B cell (primary cell): ENCODE measurements around the gene UBE3C. TPM values are rescaled to one million over a fixed set of nuclear protein-coding genes. Genes with fewer than 3 reads are reported as not detected.

Source experiments
- ATAC-seq: fragments of 200-7000 bp; cut with Tn5 transposase; one replicate; pipeline ENCODE4 v1.10.0; 2021; ENCODE audit warnings: low read depth, mild to moderate bottlenecking, moderate number of reproducible peaks, moderate library complexity
- CTCF ChIA-PET: fragments of 350-600 bp; sonication (Branson Sonifier 250); formaldehyde crosslinking; loops from one replicate; lab custom pipeline; 2021; ENCODE audit warnings: antibody characterized with exemption, inconsistent platforms; lab: Charles Lee
- POLR2A ChIA-PET: fragments of 350-600 bp; sonication (Branson Sonifier 250); formaldehyde crosslinking; loops from one replicate; lab custom pipeline; 2021; ENCODE audit warnings: antibody characterized with exemption; lab: Charles Lee
- DNase-seq: peaks from one replicate; pipeline ENCODE4 v3.0.0; 2013
- H2AFZ ChIP-seq: 2 replicates; pipeline ENCODE4 v1.6.1; 2012; ENCODE audit warnings: mild to moderate bottlenecking, low read depth, low read length; ENCODE audit not compliant: insufficient read depth, poor library complexity, severe bottlenecking
- H3K27ac ChIP-seq, 2 donors: 1 replicate in 1 of 2; 2 replicates in 1 of 2; pipeline ENCODE4 v1.5.1; 2012 to 2013; ENCODE audit warnings: low read length in 2 of 2, mild to moderate bottlenecking in 2 of 2, moderate library complexity in 1 of 2
- H3K27me3 ChIP-seq, 4 experiments: fragments of 200-600 bp in 1 of 4; sonication (generic) in 1 of 4; replicated peaks in 1 of 4; 1 replicate in 2 of 4; 2 replicates in 2 of 4; pipeline versions ENCODE4 v1.6.1 to v1.7.0; 2013 to 2016; ENCODE audit warnings: low read length in 3 of 4, mild to moderate bottlenecking in 2 of 4, mixed read lengths in 1 of 4, moderate library complexity in 1 of 4; ENCODE audit not compliant: insufficient read depth in 4 of 4, control insufficient read depth in 3 of 4; ENCODE audit errors: control extremely low read depth in 1 of 4
- H3K36me3 ChIP-seq, 2 experiments: replicated peaks in 1 of 2; 1 replicate in 1 of 2; 2 replicates in 1 of 2; pipeline versions ENCODE4 v1.6.1 to v1.7.1; 2013; ENCODE audit warnings: low read length in 1 of 2; ENCODE audit not compliant: insufficient read depth in 2 of 2, control insufficient read depth in 1 of 2; ENCODE audit errors: control extremely low read depth in 1 of 2, extremely low read depth in 1 of 2
- H3K4me1 ChIP-seq, 2 donors: fragments of 200-600 bp in 1 of 2; sonication (generic) in 1 of 2; 1 replicate in 1 of 2; 2 replicates in 1 of 2; pipeline versions ENCODE4 v1.5.1 to v1.6.1; 2013 to 2017; ENCODE audit warnings: low read length in 2 of 2; ENCODE audit not compliant: control insufficient read depth in 2 of 2, insufficient read depth in 2 of 2
- H3K4me2 ChIP-seq: replicated peaks from 2 replicates; pipeline ENCODE3; 2012; ENCODE audit warnings: mild to moderate bottlenecking, low read depth, low read length; ENCODE audit not compliant: poor library complexity, severe bottlenecking
- H3K4me3 ChIP-seq, 5 experiments: fragments of 200-600 bp in 1 of 5; sonication (generic) in 1 of 5; 1 replicate in 3 of 5; 2 replicates in 2 of 5; pipeline versions ENCODE4 v1.5.1 to v1.7.0; 2011 to 2016; ENCODE audit warnings: low read length in 4 of 5, mild to moderate bottlenecking in 4 of 5, low read depth in 2 of 5, control low read depth in 1 of 5, moderate library complexity in 1 of 5; ENCODE audit not compliant: insufficient read depth in 1 of 5; ENCODE audit errors: control extremely low read depth in 1 of 5, extremely low read depth in 1 of 5
- H3K79me2 ChIP-seq: fragments of 200-600 bp; sonication (generic); one replicate; pipeline ENCODE4 v1.6.0; 2016; ENCODE audit warnings: low read length; ENCODE audit not compliant: control insufficient read depth, insufficient read depth
- H3K9ac ChIP-seq: fragments of 200-600 bp; sonication (generic); 2 replicates; pipeline ENCODE4 v1.6.1; 2017; ENCODE audit warnings: mild to moderate bottlenecking, low read length, moderate library complexity
- H3K9me3 ChIP-seq, 3 donors: one replicate each; pipeline versions ENCODE4 v1.6.1 to v1.7.1; 2013; ENCODE audit warnings: low read length in 2 of 3; ENCODE audit not compliant: control insufficient read depth in 2 of 3, insufficient read depth in 1 of 3; ENCODE audit errors: control extremely low read depth in 1 of 3
- H4K20me1 ChIP-seq: 2 replicates; pipeline ENCODE4 v1.6.0; 2012; ENCODE audit warnings: mild to moderate bottlenecking, low read length; ENCODE audit not compliant: insufficient read depth, control insufficient read depth, poor library complexity, severe bottlenecking
- H3K27ac Mint-ChIP-seq: one replicate; pipeline ENCODE4 v1.8.0; 2021; ENCODE audit warnings: mixed read lengths
- H3K27me3 Mint-ChIP-seq: one replicate; pipeline ENCODE4 v1.8.0; 2021; ENCODE audit warnings: mixed read lengths
- H3K4me1 Mint-ChIP-seq: one replicate; pipeline ENCODE4 v1.8.0; 2021; ENCODE audit warnings: mixed read lengths
- H3K4me3 Mint-ChIP-seq: one replicate; pipeline ENCODE4 v1.8.0; 2021; ENCODE audit warnings: mixed read lengths
- H3K9me3 Mint-ChIP-seq: one replicate; pipeline ENCODE4 v1.8.0; 2022; ENCODE audit warnings: mixed read lengths; ENCODE audit not compliant: insufficient read depth
- EZH2 ChIP-seq: IDR thresholded peaks from 2 replicates; pipeline ENCODE4 v1.6.1; 2012; ENCODE audit warnings: borderline replicate concordance, low read depth, mild to moderate bottlenecking, moderate library complexity, low read length; ENCODE audit not compliant: insufficient read depth, poor library complexity, severe bottlenecking
- WGBS: methylation state at CpG from one replicate; pipeline ENCODE4 v1.1.5; 2013; ENCODE audit warnings: missing lambda C conversion rate; ENCODE audit not compliant: insufficient coverage; 5-methylcytosine and 5-hydroxymethylcytosine counted together
- intact Hi-C: fragments of 100-400 bp; cut with micrococcal nuclease; formaldehyde crosslinking; loops from one replicate; pipeline ENCODE4 v1.10.0; 2022
- polyA plus RNA-seq: library from polyadenylated mRNA; depleted of rRNA; stranded (reverse); fragments of >200 nt; gene quantifications from 2 replicates; pipeline ENCODE4 v1.2.3, GENCODE V29; 2012
- total RNA-seq, 2 donors: library from RNA; stranded (reverse); fragments of 120-200 nt in 1 of 2; gene quantifications; 1 replicate in 1 of 2; 2 replicates in 1 of 2; pipeline versions ENCODE4 v1.2.3 to v1.2.4, GENCODE V29; 2013 to 2022
- TF ChIP-seq, protein P1 (sequence below): fragments of 200-600 bp; IDR thresholded peaks from one replicate; pipeline ENCODE4 v1.8.0; 2022; ENCODE audit warnings: antibody characterized with exemption, mild to moderate bottlenecking

Gene UBE3C
- total and polyA plus RNA-seq, 2 donors (not counting 1 experiment from before 2014, with no cell fraction given): 17.8 to 66.5 TPM

DNA sequence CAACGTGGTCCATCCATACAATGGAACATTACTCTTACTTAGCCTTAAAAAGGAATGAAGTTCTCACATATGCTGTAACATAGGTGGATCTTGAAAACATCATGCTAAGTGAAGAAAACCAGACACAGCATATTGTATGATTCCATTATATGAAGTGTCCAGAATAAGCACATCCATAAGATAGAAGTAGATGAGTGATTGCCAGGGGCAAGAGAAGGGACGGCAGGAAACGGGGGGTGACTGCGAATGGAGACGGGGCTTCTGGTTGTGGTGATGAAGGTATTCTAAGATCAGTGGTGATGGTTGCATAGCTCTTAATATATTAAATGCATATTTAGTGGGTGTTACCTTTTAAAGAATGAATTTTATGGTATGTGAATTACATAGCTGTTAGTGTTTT is 29.8 kb downstream of the UBE3C start:
- H3K9me3 ChIP-seq: peaks cover 0 to 9% (median 4%) of the 10 kb centered on the region in 3 donors
- H4K20me1 ChIP-seq: peaks cover 10% of the 10 kb centered on the region
- Mint-ChIP-seq H3K9me3 (peaks cover 4% of the 10 kb centered on the region), H3K27ac (no peak overlapping the region), H3K4me3 (no peak overlapping the region), H3K27me3 (no peaks in the 10 kb centered on the region), H3K4me1 (no peaks in the 10 kb centered on the region)
- ChIA-PET POLR2A (no interaction called here), CTCF (no interaction called here)
- TF ChIP-seq, protein P1, sequence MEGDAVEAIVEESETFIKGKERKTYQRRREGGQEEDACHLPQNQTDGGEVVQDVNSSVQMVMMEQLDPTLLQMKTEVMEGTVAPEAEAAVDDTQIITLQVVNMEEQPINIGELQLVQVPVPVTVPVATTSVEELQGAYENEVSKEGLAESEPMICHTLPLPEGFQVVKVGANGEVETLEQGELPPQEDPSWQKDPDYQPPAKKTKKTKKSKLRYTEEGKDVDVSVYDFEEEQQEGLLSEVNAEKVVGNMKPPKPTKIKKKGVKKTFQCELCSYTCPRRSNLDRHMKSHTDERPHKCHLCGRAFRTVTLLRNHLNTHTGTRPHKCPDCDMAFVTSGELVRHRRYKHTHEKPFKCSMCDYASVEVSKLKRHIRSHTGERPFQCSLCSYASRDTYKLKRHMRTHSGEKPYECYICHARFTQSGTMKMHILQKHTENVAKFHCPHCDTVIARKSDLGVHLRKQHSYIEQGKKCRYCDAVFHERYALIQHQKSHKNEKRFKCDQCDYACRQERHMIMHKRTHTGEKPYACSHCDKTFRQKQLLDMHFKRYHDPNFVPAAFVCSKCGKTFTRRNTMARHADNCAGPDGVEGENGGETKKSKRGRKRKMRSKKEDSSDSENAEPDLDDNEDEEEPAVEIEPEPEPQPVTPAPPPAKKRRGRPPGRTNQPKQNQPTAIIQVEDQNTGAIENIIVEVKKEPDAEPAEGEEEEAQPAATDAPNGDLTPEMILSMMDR: no peak
- no peak for TF ChIP-seq EZH2
- H3K36me3 ChIP-seq: peaks cover 19 to 63% of the 10 kb centered on the region in 2 experiments
- no peak overlapping the region for H2AFZ ChIP-seq
- no peaks in the 10 kb centered on the region for H3K4me1 ChIP-seq
- H3K4me3 ChIP-seq: no peak overlapping the region
- H3K9ac ChIP-seq: no peak overlapping the region
- H3K4me2 ChIP-seq: no peak overlapping the region
- ATAC-seq (no peak), DNase-seq (no peak)
- H3K27ac ChIP-seq: no peak overlapping the region
- intact Hi-C loops: no loop called here
- 100% methylated on average over 2 of the region's 5 CpGs for WGBS
- peaks cover 47% of the 10 kb centered on the region for H3K79me2 ChIP-seq
- no peaks in the 10 kb centered on the region for H3K27me3 ChIP-seq

DNA sequence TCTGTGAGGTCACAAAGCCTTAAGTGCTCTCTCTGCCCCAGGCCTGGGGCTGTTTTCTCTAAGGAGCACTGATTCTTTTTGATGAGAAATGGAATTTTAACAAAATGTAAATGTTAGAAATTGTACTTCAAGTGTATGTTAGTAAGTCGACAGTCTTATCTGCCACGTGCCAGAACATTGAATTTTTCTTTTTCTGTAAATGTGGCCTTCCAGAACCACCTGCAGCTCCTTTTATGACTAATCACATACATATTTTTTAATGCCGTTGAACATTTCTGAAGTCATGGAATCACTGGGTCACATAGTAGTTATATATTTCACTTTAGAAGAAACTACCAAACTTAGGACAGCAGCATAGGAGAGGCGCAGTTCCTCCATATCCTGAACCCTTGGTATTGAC is 38.0 kb downstream of the UBE3C start:
- no peak overlapping the region for H3K27ac ChIP-seq
- no peaks in the 10 kb centered on the region for H3K4me1 ChIP-seq
- H4K20me1 ChIP-seq: no peaks in the 10 kb centered on the region
- no peak overlapping the region for H3K9ac ChIP-seq
- no peak overlapping the region for H3K4me3 Mint-ChIP-seq
- no peaks in the 10 kb centered on the region for H3K27me3 Mint-ChIP-seq
- no peak overlapping the region for H3K4me2 ChIP-seq
- ATAC-seq (no peak), DNase-seq (no peak)
- H3K79me2 ChIP-seq: peaks cover 8% of the 10 kb centered on the region
- POLR2A ChIA-PET: no interaction called here
- TF ChIP-seq, protein P1: no peak
- no peak for TF ChIP-seq EZH2
- CTCF ChIA-PET: no interaction called here
- no peak overlapping the region for H2AFZ ChIP-seq
- no peaks in the 10 kb centered on the region for H3K27me3 ChIP-seq
- H3K4me1 Mint-ChIP-seq: no peaks in the 10 kb centered on the region
- H3K4me3 ChIP-seq: no peak overlapping the region
- H3K27ac Mint-ChIP-seq: no peak overlapping the region
- no peaks in the 10 kb centered on the region for H3K9me3 Mint-ChIP-seq
- H3K9me3 ChIP-seq: no peaks in the 10 kb centered on the region
- intact Hi-C loops: no loop called here
- no CpG with 5 or more reads among the region's 4 CpGs for WGBS
- H3K36me3 ChIP-seq: peaks cover 5 to 78% of the 10 kb centered on the region in 2 experiments
